GM19240 (cell line): ENCODE data around the gene PHF14.
"Not testable (repeated sequence)": the region's sequence is repeated elsewhere in the genome, so short reads cannot be mapped to it uniquely, and the experiment has no call there.

Experiments
- DNase-seq: peaks from one replicate; pipeline ENCODE4 v3.0.0; 2011; ENCODE audit warnings: low spot score; ENCODE audit not compliant: insufficient read length

Gene PHF14

DNA sequence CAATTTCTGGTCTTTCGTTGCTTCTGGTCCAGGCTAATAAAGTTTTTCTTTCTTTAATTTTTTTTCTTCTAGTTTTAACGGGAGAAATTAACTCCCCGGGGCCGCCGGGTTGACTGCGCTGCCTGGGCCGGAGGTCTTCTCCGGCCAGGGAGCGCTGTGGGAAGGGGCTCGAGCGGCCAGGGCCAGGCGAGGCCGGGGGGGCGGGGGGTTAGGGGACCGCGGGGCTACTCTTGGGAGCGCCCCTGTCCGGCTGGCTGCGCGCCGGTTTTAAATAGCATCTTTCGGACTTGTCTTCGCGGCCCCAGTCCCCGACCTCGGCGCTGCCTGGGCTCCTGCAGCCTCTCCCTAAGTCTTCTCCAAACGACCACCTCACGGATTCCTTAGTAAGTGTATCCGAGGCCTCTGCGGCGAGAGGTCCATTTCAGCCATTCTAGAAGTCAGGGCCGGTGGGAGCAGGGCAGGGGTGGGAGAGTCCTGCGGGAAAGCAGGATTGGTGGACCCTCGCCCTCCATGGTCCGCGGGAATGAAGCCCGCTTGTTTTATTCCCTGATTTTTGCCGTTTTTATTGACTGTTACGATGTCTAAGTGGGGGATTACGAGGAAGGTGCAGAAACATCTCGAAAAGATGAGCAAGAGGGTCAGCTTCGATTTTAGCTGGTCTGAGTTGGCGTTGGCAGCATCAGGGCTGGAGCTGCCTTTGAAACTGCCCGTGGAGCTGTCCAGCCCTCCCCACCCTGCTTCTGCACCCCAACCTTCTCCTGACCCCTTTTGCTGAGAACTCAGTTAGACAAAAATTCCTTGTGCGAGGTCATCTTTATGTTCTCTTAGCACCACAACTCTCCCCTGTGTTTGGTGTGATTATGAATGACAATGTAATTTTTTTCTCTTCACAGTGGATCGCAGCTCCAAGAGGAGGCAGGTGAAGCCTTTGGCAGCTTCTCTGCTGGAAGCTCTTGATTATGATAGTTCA lies 555 bp downstream of the PHF14 start:
- DNase-seq = no peak

DNA sequence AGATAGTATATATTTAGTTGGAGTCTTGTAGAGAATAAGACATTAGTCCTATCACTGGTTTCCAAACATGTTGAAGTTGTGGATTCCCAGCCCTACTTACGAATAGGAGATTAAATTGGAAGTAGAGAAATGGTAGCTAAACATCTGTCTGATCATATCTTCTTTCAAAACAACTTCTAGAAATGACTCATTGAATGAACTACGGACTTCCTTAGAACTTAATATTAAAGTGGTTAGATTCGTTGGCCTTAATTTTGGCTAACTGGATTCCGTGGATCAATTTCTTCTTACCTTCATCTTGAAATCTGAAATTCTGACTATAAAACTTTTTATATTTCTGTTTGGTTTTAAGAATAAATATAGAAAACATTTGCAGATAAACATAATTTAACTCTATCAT lies 3.4 kb downstream of the PHF14 start:
- DNase-seq = no peak

DNA sequence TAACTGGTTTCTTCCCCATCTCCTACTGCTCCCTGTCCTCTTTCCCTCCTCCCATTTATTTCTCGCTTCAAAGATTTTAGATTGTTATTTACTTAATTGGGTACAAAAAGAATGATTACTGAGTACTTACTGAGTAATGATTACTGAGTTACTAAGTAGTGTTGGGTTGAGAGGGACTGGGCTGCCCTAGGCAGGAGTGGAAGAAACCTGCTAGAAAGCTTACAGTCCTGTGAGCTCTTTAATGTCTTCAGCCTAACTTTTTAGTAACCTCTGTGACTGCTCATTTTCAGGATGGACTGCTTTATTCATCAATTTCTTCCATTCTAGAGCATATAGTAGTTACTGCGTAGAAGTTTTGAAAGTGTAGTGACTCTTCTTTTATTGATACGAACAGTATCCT lies 7.6 kb downstream of the PHF14 start:
- no peak for DNase-seq

DNA sequence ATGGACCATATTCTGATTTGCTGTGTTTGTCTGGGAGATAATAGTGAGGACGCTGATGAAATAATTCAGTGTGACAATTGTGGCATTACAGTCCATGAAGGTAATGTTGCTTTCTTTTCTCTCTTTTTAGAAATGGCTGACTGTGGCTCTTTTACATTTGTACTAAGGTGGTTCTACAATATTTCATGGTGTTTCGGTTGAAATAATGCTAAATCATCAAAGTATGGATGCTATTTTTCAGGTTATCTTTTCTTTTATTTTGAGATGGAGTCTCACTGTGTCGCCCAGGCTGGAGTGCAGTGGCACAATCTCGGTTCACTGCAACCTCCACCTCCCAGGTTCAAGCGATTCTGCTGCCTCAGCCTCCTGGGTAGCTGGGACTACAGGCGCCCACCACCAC lies 17.1 kb downstream of the PHF14 start:
- not testable (repeated sequence) for DNase-seq

DNA sequence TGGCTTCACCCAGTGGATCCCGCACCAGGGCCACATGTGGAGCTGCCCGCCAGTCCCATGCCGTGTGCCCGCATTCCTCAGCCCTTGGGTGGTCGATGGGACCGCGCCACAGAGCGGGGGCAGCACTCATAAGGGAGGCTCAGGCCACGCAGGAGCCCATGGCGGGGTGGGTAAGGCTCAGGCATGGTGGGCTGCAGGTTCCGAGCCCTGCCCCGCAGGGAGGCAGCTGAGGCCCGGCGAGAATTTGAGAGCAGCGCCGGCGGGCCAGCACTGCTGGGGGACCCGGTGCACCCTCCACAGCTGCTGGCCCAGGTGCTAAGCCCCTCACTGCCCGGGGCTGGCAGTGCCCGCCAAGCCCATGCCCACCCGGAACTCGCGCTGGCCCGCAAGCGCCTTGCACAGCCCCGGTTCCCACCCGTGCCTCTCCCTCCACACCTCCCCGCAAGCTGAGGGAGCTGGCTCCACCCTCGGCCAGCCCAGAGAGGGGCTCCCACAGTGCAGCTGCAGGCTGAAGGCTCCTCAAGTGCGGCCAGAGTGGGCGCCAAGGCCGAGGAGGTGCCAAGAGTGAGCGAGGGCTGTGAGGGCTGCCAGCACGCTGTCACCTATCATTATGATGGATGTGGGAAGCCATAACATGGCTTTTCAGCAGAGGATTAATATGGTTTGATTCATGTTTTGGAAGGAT lies 22.0 kb downstream of the PHF14 start:
- DNase-seq = not testable (repeated sequence)

DNA sequence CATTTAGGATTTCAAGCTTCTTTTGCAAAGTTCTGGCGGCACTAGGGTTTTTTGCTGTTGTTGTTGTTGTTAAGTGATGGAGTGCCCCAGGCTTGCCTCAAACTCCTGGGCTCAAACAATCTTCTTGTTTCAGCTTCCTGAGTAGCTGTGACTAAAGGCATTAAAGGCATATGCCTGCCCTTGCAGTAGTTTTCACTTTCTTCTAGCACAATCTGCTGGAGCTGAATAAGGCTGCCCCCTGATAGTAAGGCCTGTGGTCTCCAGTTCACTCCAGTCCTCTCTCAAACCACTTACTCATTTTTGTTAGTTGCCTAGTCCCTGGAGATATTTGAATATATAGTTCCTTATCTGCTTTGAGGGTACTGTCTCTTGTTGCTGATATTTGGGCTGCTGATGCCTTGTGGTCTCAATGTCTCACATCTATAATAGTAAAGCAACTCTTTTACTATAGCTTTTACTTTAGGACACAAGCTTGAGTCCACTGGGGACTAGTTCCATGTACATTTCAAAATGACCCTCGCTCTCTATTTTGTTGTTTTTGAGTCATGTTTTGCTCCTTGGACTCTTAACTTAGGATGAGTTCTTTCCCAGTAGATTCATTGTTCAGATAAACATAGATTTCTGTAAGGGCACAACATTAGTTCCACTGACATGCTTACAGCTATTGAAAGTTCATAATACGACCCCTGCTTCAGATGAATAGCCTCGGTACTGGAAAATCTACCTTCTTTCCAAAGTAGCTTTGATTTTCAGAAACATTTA lies 25.5 kb downstream of the PHF14 start:
- no peak for DNase-seq

DNA sequence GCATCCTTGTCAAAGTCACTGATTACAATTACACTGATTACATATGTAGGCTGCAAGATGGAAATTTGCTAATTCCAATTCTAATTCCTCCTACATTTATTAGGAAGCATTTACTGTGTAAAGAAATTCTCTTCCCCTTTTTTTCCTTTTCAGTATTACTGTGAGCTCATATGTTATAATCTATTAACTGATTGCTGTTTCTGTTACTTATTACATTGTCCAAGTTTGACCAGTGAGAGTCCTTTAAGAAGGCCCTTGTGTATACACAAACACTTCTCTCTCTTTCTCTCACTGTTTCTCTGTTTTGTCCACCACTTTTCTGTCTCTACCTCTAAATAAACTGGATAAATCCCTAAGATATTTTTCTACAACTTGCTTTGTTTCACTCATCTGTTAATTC lies 31.5 kb downstream of the PHF14 start:
- DNase-seq = no peak

DNA sequence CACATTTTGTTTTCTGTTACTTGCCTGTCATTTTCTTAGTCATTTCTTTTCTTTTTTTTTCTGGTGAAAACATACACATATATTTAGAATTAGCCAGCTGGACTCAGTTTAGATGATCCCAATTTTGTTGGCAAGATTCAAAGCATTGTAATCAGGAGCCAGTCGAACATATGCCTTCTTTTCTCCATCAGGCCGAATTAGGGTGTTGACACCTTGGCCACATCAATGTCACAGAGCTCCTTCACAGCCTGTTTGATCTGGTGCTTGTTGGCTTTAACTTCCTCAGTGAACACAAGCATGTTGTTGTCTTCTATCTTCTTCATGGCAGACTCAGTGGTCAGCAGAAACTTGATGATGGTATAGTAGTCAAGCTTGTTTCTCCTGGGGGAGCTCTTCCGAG lies 32.6 kb downstream of the PHF14 start:
- DNase-seq = no peak

DNA sequence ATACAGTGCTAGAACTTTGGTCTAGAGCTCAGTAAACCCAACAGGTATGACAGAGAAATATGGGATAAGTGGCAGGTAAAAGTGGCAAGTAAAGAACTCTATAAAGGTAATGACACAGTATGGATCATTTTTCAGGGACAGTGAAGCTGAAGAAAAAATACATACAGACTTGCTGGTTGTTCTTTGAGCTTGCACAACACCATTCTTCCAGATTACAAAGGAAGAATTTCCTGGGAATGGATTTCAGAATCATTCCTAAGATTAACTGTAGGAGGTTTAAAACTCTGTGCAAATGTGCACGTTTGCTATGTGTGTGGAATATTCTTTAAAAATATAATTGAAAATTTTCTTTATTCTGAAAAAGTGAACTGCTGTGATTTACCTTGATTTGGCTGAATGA lies 36.0 kb downstream of the PHF14 start:
- no peak for DNase-seq

DNA sequence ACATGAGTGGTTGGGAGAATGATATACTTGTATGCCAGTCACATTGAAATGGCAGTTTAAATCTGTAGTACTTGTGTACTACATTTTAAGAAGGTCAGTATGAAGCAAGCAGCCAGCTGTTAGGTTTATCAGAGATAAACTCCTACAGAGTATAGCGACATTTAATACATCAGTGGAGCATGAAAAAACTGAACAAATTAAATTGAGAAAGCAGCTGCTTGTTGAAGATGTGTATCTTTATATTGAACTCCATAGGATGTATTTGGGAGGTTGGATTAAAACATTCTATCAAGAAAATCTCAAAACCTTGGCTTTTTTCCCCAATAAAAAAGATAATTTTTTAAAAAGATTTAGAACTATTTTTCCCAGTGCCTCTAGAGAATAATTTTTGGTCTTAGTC lies 47.8 kb downstream of the PHF14 start:
- no peak for DNase-seq

DNA sequence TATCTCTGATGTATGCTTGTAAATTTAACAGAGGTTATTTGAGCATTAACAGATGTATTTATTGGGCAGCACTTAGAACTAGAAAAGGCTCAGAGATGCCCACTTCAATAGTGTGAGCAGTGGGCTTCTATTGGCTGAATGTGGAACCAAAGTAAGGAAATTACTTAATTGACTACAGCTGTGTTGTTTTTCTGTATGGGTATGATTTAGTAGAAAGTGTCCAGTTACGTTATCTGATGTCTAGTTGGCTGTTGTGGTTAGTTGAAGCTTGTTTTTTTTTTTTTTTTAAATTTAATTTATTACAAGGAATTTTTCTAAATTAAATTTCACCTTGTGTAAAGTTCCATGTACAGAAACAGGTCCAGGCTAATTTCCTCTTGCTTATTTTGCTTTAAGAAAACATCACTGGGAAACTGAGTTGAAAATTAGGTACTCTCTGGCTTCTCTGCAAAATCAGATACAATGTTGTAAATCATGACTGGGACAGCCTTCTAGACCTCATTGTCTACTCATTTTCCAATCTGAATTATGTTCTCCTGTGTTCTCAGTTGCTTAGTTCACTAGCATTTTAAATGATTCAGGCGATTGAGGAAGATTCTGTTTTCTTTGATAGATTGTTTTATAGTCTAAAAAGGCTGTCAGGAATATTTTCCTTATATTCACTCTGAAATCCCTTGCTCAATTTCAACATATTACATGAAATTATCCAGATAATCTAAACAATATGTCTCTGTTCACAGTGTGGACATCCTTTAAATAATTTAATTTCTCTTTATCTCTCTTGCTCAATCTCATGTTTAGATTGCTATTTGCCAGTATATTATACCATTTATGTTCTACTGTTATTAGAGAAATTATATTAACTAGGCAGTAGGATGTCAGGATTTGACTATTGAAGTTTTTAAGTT lies 53.0 kb downstream of the PHF14 start:
- no peak for DNase-seq

DNA sequence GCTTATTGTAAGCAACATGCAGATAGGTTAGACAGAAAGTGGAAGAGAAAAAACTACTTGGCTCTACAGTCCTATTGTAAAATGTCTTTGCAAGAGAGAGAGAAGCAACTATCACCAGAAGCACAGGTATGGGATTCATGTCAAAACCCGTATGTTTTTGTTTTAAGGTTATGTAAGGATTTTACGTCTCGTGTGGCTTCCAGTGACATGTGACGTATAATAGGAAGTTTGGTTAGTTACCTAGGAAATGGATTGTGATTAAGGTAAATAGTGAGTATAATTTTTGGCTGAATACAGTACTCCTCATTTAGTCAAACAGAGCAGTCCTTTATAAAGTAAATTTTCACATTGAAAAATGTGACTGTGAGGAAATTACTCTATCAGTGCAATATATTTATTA lies 62.0 kb downstream of the PHF14 start:
- DNase-seq = no peak

DNA sequence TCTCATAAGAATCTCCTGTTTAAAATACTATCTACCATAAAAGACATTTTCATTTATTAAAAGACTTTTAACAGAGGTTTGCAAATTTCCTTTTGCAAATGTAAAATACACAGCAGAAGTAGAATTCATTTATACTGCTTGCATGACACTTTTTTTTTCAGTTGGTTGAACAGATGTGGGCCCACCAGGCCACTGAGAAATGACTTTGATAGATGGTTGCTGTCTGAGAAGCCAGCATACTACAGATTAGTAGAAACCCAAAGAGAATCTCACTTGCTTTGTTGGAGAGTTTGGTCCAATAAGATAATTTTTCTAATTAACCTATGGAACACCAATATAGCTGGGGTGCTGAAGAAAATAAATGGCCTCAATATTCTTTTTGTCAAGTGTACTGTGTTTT lies 66.3 kb downstream of the PHF14 start:
- no peak for DNase-seq

DNA sequence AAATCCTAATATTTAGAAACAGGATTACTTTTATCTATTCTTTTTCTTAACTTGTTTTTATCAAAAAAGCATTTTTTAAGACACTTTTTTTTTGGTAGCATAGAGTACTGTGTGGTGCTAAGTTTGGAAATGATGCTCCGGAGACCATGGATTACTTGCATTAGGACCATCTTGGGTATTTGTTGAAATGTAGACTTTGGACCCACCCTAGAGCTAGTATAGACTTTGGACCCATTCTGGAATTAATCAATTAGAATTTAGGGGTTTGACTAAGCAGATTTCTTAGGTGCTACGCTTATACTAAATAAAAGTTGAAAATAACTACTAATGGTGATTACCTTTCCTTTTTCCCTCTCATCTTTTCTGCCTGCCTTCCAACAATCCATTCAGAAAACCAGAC lies 80.4 kb downstream of the PHF14 start:
- DNase-seq = no peak

DNA sequence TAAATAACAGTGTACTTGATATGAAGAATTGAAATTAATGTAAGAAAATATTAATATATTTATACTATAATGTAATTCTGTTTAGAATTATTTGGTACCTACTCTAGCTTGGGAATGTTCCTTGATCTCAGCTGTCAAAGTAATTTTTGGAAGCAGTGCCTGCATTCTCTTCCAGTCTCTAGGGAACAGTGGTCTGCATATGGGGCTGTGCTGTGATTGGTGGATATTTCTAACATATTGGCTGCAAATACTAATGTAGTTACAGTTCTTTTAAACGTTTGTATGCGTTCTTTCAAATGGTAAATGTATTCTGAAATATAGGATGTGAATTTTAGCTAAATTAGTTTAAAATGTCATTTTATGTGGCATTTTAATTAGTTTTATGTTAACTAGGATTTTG lies 87.2 kb downstream of the PHF14 start:
- DNase-seq = no peak

DNA sequence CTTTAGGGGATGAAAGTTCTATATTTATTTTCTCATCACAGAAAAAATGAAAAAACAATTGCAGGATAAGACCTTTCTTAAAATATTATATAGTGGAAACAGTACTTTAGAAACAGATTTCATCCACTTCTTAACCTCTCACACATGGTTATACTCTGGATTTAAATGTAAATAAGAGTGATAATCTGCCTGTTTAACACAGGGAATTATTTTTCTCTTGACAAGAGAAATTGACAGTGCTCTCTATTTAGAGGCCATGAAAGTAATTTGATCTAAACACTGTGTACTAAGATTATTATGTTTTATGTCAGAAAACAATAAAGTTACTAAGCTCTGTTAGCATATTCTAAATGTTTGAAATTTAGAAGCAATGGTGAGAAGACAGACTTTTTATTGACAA lies 88.4 kb downstream of the PHF14 start:
- DNase-seq = no peak

DNA sequence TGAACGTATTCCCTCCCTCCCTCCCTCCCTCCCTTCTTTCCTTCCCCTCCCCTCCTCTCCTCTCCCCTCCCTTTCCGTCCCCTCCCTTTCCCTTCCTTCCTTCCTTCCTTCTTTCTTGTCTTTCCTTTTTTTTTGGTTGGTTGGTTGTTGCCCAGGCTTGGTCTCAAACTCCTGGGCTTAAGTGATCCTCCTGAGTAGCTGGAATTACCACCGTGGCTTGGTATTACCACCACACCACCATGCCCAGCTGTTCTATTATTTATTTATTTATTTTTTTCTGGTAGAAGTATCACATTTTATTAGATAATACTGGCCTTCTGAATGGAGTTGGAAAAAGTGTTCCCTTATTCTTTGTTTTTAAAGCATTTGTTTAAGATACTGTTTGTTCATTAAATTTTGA lies 95.9 kb downstream of the PHF14 start:
- DNase-seq = no peak

DNA sequence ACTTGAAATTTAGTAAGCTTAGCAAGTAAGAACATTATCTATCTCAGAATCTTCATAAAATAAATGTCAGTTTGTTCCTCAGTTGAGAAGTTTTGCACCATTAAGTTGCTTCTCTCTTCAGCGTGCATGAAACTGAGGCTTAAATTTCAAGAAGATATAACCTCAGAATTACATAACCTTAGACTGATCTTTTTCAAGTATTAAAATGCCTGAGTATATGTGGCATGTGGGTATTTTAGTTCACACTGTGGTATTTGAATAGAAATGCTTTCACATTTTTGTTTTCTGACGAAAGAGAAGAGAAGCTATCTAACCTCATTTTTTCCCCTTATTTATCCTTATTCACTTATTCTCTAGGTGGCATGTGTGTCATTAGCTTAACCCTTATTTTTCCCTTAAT lies 104.1 kb downstream of the PHF14 start:
- DNase-seq = no peak

DNA sequence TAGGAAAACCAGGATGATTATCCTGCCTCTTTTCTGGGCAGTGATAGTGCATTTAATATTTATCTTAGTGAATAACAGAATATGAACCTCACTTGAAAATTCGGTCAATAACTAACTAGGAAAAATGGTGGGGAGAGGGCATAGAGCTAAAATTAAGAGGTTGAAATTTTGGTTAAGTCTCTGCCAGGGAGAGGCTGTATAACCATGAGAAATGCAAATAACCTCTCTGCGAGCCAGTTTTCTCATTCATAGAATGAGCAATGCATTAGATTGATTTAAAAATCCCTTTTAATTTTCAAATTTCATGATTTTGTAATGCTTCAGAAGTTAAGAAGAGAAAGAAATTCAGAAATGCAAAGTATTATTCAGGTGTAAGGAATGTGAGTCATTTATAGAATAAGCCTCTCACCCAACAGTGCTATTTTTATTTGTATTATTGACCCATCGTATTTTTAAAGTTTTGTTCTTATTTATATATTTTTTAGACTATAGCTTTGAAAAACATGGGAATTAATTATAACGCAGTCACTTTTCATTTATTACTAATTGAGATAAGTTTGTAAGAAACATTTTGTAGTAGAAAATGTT lies 104.7 kb downstream of the PHF14 start:
- no peak for DNase-seq

DNA sequence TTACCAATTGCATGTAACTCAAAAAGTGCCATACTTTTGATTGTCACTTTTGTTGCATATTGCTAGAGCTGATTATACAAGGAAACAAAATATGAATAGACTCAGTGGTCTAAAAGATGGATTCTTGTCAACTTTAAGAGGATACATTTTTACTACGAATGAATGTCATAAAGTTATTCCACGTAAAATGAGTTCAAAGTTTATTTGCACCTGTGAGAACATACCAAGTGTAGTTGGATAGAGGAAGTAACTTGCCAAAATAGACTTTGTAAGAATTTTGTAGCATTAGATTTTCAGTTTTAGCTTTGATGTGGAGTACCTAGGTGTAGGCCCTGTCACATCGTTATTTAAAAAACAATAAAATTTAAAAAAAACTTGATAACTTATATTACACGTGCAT lies 106.2 kb downstream of the PHF14 start:
- no peak for DNase-seq

DNA sequence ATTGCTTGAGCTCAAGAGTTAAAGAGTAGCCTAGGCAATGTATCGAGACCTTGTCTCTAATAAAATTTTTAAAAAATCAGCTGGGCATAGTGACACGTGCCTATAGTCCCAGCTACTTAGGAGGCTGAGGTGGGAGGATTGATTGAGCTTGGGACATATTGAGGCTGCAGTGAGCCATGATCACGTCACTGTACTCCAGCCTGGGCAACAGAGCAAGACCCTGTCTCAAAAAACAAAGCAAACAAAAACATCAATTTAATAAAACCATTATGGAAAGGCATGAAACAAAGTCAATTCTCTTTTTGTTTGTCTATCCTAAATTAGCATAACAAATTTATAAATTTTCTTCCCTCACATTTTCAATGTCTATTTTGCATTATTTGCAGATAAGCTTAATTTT lies 108.4 kb downstream of the PHF14 start:
- no peak for DNase-seq
